ENCODE results near the gene LRRC74A. TPM values are rescaled to one million over a fixed set of nuclear protein-coding genes. Genes with fewer than 3 reads are reported as not detected.

LRRC74A gene
- total RNA-seq, 2 donors from 2014 or later = not detected

DNA sequence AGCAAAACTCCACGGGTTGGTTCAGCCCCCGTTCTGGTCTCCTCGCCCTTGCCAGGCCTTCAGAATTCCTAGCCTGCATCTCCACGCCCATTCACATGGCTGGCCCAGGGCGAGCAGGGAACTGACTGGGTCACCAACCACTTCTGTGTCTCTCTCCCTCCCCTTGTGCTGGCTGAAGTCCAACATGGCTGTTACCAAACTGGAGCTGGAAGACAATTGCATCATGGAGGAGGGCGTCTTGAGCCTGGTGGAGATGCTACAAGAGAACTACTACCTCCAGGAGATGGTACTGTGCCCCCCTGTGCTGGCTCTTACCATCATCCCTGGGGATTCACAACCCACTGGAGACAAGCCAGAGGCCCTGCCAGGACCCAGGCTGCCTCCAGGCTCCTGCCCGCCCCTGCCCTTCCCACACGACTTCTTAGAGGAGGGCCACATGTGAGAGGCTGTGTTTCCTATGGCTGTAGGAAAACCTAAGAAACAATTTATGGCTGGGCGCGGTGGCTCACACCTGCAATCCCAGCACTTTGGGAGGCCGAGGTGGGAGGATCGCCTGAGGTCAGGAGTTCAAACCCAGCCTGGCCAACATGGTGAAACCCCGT lies 9.9 kb downstream of the LRRC74A start:
- DNase-seq = no peak
- intact Hi-C loops (cut with DNase I) = no loop called here
- no peak for ATAC-seq

GRCh38 chr14:76837524-76837923 lies 11.3 kb downstream of the LRRC74A start:
- no peak for ATAC-seq
- intact Hi-C loops (cut with DNase I) = no loop called here
- no peak for DNase-seq

- intact Hi-C loops (cut with DNase I) = no loop called here
- ATAC-seq (no peak), DNase-seq (no peak)
Measured at GRCh38 chr14:76842414-76842813, 16.2 kb downstream of the LRRC74A start.

GRCh38 chr14:76844223-76844622 lies 18.0 kb downstream of the LRRC74A start:
- DNase-seq = peak; percentile 87
- intact Hi-C loops (cut with DNase I) = no loop called here
- ATAC-seq = peak; percentile 94 to 98

- no peak for DNase-seq
- intact Hi-C loops (cut with DNase I) = no loop called here
- ATAC-seq = no peak
Measured at GRCh38 chr14:76846331-76847047, 20.3 kb downstream of the LRRC74A start.

GRCh38 chr14:76848879-76849278 lies 22.7 kb downstream of the LRRC74A start:
- ATAC-seq (no peak), DNase-seq (no peak)
- intact Hi-C loops (cut with DNase I) = no loop called here

- ATAC-seq = peak in 1 of 2 donors; percentile 84
- DNase-seq = peak; percentile 28
- intact Hi-C loops (cut with DNase I) = no loop called here
Measured at GRCh38 chr14:76855066-76855465, 28.9 kb downstream of the LRRC74A start.

GRCh38 chr14:76856769-76857168 lies 30.6 kb downstream of the LRRC74A start:
- intact Hi-C loops (cut with DNase I) = no loop called here
- no peak for ATAC-seq
- DNase-seq = no peak

DNA sequence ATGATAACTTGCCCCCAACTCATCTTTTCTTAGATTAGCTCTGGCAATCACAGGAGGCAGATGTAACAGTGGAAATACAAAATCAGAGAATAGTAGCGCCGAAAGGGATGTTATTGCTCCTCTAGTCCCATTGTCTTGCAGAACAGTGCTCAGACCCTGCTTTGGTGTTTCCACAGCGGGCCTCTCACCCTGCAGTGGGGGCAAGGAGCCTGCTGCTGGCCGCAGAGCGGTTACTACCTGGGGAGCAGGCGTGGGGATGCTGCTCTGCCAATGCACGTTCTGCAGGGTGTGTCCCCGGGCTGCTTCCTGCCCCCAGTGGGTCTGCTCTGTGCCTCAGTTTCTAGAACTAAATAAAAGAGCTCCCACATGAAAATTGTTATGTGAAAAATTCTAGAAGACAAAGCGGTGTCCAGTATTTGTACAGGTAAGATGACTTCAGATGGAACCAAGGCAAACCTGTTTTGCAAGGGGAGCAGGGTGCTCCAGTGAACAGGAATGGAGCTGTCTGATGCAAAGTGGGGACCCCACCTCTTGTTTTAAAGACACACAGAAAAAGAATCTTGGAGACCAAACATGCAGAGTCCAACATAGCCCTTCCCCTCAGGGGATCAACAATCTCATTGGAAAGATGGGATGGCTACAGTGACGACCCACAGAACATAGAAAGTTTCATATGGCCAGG lies 35.5 kb downstream of the LRRC74A start:
- no peak for ATAC-seq
- DNase-seq = no peak
- intact Hi-C loops (cut with DNase I) = no loop called here

- no peak for ATAC-seq
- intact Hi-C loops (cut with DNase I) = no loop called here
- no peak for DNase-seq
Measured at GRCh38 chr14:76862546-76863282, 36.5 kb downstream of the LRRC74A start.

GRCh38 chr14:76863724-76864407 lies 37.7 kb downstream of the LRRC74A start:
- ATAC-seq (peak; percentile 76 to 86), DNase-seq (peak; percentile 76)
- intact Hi-C loops (cut with DNase I) = no loop called here

- ATAC-seq (no peak), DNase-seq (no peak)
- intact Hi-C loops (cut with DNase I) = no loop called here
Measured at GRCh38 chr14:76866456-76866855, 40.2 kb downstream of the LRRC74A start.

DNA sequence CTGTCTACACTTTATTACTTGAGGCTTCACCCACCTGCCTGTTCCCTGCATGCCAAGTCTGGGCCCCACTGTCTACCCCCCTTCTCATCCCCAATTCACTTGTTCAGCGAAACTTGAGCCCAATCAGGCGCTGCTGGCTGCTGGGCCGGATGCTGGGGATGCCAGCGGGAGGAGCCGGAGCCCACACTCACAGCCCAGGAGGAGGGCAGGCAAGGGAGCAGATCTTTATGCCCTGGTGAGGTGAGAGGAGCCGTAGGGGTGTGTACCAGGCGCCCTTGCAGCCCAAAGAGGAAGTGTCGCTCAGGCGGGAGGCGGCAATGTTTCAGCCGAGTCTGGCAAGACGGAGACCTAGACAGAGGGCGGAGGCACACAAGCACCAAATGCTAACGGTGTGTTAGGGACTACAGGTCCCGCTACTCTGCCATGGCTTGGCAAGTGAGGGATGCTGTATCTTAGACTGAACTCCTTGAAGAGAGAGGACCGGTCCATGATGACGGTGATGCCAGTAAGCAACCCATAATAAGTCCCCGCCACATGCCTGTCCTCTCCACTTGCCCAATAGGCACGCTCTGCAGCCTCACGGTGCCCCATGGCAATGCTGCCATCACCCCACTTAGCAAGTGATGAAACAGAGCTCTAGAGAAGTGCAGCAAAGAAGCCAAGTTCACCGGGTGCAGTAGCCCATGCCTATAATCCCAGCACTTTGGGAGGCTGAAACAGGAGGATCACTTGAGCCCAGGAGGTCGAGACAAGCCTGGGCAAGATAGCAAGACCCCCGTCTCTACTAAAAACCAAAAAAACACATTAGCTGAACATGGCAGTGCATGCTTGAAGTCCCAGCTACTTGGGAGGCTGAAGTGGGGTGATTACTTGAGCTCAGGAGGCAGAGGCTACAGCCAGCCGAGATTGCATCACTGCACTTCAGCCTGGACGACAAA lies 41.6 kb downstream of the LRRC74A start:
- intact Hi-C loops (cut with DNase I) = no loop called here
- DNase-seq (no peak), ATAC-seq (peak; percentile 11 to 28)

DNA sequence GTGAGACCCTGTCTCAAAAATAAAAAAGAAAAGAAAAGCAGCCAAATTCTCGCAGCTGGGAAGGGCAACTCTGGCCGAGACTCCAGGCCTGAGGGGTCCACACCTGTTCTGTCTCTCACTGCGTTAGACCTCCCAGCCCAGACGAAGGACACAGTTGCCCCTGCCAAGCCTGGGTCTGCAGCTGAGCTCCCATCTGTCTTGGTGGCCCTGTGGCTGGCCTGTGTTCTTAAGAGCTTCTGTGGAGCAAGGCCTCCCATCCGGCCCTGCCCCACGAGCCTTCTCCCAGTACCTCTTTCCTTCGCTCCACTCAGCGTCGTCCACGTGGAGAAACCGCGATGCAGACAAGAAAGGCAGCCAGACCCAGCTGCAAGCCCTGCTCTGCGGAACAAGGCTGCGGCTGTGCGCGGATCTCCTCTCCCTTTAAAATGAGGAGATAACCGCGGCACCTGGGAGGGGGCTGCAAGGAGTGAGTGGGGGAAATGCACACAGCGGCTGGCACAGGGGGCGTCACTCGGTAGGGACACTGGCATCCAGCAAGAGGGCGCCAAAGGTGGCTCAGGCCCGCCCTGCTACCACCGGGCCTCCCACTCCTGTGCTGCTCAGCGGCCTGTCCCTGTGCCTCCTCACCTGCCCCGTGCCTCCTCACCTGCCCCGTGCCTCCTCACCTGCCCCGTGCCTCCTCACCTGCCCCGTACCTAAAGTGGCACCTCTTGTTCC lies 42.4 kb downstream of the LRRC74A start:
- intact Hi-C loops (cut with DNase I) = no loop called here
- DNase-seq = no peak
- no peak for ATAC-seq

- ATAC-seq (no peak), DNase-seq (no peak)
- intact Hi-C loops (cut with DNase I) = loop anchor here in 1 of 2 donors (5.0 kb wide), 1 partner anchor 447 kb away; no protein-coding TSS in a partner anchor
Measured at GRCh38 chr14:76870166-76870565, 44.0 kb downstream of the LRRC74A start.

DNA sequence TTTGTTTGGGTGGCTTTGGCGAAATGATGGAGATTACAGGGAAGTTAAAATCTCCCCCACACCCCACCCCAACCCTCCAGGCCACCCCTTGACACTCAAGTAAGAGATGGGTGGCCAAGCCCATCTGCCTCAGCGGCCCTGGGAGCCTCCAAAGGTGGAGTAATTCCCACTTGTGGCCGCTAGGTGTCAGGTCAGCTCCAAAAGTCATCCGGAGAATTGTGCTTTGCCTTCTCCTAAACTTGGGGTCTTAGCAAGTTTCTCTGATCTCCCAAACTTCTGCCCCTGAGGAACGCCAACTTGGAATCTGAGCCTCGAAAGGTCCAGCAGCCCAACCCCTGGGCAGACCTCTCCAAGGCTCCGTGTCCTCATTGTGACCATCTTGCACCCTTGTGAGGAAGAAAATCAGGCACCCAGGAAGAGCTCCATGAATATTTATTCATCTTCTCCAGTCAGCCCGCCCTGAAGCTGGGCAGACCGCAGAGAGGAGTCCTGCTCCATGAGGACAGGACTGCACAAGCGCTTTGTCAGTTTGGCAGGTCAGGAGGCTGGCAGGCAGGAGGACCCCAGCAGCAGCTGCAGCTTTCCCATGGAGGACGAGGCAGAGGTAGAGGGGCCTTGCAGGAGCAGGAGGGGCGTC lies 46.7 kb downstream of the LRRC74A start:
- intact Hi-C loops (cut with DNase I) = loop anchor here in 1 of 2 donors (5.0 kb wide), 1 partner anchor 444 kb away; no protein-coding TSS in a partner anchor
- ATAC-seq = peak; percentile 48 to 56

GRCh38 chr14:76874734-76875133 lies 48.5 kb downstream of the LRRC74A start:
- no peak for DNase-seq
- intact Hi-C loops (cut with DNase I) = loop anchor here (5.0 kb wide), 2 partner anchors 198 to 443 kb away; no protein-coding TSS in a partner anchor
- ATAC-seq = no peak

More for the DNA sequence above, 46.7 kb downstream of the LRRC74A start:
- DNase-seq = peak; percentile 68
